ENCODE results near the gene IGFBPL1. TPM values are rescaled to one million over a fixed set of nuclear protein-coding genes. Genes with fewer than 3 reads are reported as not detected.
A peak's percentile ranks its signal among the peaks of the same experiment; 100 is the strongest.

IGFBPL1 gene
- total and polyA plus RNA-seq, 10 donors = not detected

DNA sequence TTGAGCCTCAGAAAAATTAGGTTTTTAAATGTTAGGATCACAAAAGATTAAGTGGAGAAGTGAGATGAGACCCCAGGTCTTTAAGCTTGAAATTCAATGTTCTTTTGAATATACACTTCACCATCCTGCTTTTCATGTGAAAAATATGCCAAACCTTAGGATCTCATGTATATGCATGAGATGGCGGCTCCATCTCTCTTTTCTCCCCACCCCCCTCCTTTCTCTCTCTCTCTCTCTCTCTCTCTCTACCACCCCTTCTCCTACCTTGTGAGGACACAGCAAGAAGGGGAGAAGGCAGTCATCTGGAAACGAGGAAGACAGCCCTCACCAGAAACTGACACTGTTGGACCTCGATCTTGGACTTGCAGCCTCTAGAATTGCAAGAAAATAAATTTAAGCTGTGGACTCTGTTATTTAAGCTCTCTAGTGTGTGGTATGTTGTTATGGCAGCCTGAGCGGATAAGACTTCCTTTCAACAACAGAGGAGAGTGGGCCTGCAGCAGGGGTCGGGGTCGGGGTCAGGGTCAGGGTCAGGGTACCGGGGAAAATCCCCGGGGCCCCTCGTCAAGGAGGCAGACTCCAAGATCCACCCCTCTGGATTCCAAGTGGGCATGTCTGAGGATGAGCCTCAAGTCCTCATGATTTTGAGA is 48.1 kb downstream of the IGFBPL1 start:
- intact Hi-C loops (cut with DNase I; ENCODE audit: low total_unique reads) = no loop called here
- Histone ChIP-seq H3K9me3 (no peaks in the 10 kb centered on the region), H3K27ac (peak overlapping the region in 1 of 8 donors; percentile 13), H3K27me3 (replicated peaks in 1 of 7) (peaks cover 0 to 7% (median 0%) of the 10 kb centered on the region in 7 donors), H3K4me1 (no peaks in the 10 kb centered on the region), H3K36me3 (no peaks in the 10 kb centered on the region), H3K4me3 (no peak overlapping the region)
- TF ChIP-seq POLR2AphosphoS5 (IDR thresholded peaks at IDR 0.05) = no peak
- TF ChIP-seq, protein P1, sequence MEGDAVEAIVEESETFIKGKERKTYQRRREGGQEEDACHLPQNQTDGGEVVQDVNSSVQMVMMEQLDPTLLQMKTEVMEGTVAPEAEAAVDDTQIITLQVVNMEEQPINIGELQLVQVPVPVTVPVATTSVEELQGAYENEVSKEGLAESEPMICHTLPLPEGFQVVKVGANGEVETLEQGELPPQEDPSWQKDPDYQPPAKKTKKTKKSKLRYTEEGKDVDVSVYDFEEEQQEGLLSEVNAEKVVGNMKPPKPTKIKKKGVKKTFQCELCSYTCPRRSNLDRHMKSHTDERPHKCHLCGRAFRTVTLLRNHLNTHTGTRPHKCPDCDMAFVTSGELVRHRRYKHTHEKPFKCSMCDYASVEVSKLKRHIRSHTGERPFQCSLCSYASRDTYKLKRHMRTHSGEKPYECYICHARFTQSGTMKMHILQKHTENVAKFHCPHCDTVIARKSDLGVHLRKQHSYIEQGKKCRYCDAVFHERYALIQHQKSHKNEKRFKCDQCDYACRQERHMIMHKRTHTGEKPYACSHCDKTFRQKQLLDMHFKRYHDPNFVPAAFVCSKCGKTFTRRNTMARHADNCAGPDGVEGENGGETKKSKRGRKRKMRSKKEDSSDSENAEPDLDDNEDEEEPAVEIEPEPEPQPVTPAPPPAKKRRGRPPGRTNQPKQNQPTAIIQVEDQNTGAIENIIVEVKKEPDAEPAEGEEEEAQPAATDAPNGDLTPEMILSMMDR (IDR thresholded peaks at IDR 0.05 in 8 of 11, conservative IDR thresholded peaks at IDR 0.05 in 3 of 11) = no peak
- TF ChIP-seq POLR2A (IDR thresholded peaks at IDR 0.05) = no peak
- WGBS, 5 donors = 58 to 73% (median 67%) methylated on average over 9 of the region's 9 CpGs
- DNase-seq = no peak

DNA sequence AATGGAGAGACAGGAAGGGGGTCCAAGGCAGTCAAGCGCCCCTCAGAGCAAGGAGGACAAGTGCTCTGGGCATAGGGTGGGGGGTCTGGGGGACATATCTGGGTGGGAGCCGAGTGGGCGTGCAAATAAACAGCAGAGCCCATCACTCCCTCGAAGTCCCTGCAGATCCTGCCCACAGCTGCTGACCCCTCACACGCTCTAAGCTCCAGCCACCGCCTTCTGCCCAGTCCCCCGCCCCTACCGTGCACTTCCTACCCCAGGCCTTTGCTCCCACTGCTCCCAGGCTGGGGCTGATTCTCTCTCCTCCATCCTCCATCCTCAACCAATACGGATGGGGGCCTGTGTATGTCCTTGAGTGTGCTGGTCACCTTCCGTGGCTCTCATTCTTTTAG is 48.7 kb downstream of the IGFBPL1 start:
- Histone ChIP-seq H3K27ac (no peak overlapping the region), H3K27me3 (replicated peaks in 1 of 7) (peaks cover 0 to 7% (median 0%) of the 10 kb centered on the region in 7 donors), H3K9me3 (no peaks in the 10 kb centered on the region), H3K4me3 (no peak overlapping the region), H3K4me1 (no peaks in the 10 kb centered on the region), H3K36me3 (no peaks in the 10 kb centered on the region)
- DNase-seq = no peak
- 68 to 86% (median 82%) methylated on average over 10 of the region's 10 CpGs for WGBS, 5 donors
- TF ChIP-seq, protein P1 (IDR thresholded peaks at IDR 0.05 in 8 of 11, conservative IDR thresholded peaks at IDR 0.05 in 3 of 11) = no peak
- no peak for TF ChIP-seq POLR2A (IDR thresholded peaks at IDR 0.05)
- intact Hi-C loops (cut with DNase I; ENCODE audit: low total_unique reads) = no loop called here

DNA sequence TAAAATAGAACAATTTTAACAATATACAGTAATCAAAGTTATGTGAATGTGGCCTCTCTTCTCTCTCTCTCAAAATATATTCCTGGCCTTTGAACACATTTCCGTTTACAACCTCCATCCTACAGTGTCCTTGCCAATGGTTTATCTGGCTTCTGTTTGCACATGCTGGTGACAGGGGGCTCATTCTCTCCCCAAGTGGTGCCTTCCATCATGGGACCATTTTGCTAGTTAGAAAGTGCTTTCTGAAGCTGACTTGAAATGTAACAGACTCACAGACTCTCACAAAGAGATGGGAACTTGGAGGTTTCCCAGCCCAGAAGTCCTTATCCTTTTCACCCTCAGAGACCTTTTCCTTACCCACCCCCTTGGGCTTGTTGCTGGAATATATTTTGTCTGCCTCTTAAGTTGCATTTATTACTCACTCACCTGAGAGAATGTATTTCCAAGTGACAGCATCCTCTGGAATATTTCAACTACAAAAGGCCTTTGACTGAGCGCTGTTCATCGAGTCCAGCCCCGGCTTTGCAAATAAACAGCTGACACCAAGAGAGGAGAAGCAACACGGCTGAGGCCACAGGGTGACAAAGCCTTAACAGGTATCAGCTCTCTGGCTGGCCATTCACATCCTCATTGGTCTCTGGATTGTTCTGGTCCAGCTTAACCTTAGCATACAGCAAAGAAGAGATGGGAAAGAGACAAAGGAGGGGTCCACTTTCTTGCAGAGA is 49.2 kb downstream of the IGFBPL1 start:
- intact Hi-C loops (cut with DNase I; ENCODE audit: low total_unique reads) = no loop called here
- WGBS, 5 donors = 84 to 90% (median 88%) methylated on average over 5 of the region's 5 CpGs
- H3K36me3 ChIP-seq = no peaks in the 10 kb centered on the region
- no peaks in the 10 kb centered on the region for H3K9me3 ChIP-seq
- peaks cover 0 to 7% (median 0%) of the 10 kb centered on the region in 7 donors for H3K27me3 ChIP-seq (replicated peaks in 1 of 7)
- no peak overlapping the region for H3K4me3 ChIP-seq
- TF ChIP-seq POLR2AphosphoS5 (IDR thresholded peaks at IDR 0.05) (no peak), POLR2A (IDR thresholded peaks at IDR 0.05) (no peak)
- TF ChIP-seq, protein P1 (IDR thresholded peaks at IDR 0.05 in 8 of 11, conservative IDR thresholded peaks at IDR 0.05 in 3 of 11) = no peak
- no peak overlapping the region for H3K27ac ChIP-seq
- no peak for DNase-seq
- no peaks in the 10 kb centered on the region for H3K4me1 ChIP-seq

DNA sequence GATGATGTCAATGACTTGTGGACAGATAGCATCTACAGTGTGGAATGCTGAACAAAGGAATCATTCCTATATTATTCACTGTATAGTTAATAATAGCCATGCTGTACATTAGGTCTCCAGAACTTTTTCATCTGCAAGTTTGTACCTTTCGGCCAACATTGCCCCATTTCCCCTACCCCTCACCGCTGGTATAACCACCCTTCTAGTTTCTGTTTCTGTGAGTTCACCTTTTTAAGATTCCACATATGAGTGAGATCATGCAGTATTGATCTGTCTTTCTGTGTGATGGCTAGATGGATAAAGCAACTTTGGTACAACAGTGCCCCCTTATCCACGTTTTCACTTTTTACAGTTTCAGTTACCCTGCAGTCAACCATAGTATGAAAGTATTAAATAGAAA is 50.6 kb downstream of the IGFBPL1 start:
- Histone ChIP-seq H3K27ac (no peak overlapping the region), H3K9me3 (no peaks in the 10 kb centered on the region), H3K4me3 (no peak overlapping the region), H3K27me3 (replicated peaks in 1 of 7) (peaks cover 0 to 7% (median 0%) of the 10 kb centered on the region in 7 donors), H3K36me3 (no peaks in the 10 kb centered on the region), H3K4me1 (no peaks in the 10 kb centered on the region)
- no peak for DNase-seq
- 67 to 79% (median 75%) methylated on average over 3 of the region's 3 CpGs for WGBS, 5 donors
- intact Hi-C loops (cut with DNase I; ENCODE audit: low total_unique reads) = no loop called here
- TF ChIP-seq, protein P1 (IDR thresholded peaks at IDR 0.05 in 8 of 11, conservative IDR thresholded peaks at IDR 0.05 in 3 of 11) = no peak

All from spleen (tissue), 11 donors.